ENCODE results near the gene NXNL2. TPM values are rescaled to one million over a fixed set of nuclear protein-coding genes. Genes with fewer than 3 reads are reported as not detected.

Gene NXNL2
- total RNA-seq, 1 donor from 2014 or later: not detected

DNA sequence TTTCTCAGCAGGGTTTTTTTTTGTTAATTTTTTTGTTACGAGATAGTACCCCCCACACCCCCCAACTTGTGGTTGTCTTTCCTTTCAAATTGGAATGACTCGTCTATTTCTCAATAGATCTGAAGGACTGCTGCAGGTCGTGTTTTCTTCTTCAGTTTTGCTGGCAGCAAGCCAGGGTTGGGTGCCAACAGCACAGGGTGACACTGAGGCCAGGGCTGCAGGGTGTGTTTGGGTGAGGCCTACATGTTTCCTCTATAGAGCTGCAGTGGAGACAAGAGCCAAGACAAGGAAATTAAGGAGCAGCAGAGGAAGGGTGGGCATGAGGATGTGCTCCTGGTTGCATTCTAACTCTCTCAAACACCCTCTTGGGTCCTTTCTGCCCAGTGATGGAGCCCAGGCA is 52.2 kb downstream of the NXNL2 start:
- H3K36me3 Mint-ChIP-seq (ENCODE audit: insufficient read depth): no peaks in the 10 kb centered on the region
- TF ChIP-seq, protein P1, sequence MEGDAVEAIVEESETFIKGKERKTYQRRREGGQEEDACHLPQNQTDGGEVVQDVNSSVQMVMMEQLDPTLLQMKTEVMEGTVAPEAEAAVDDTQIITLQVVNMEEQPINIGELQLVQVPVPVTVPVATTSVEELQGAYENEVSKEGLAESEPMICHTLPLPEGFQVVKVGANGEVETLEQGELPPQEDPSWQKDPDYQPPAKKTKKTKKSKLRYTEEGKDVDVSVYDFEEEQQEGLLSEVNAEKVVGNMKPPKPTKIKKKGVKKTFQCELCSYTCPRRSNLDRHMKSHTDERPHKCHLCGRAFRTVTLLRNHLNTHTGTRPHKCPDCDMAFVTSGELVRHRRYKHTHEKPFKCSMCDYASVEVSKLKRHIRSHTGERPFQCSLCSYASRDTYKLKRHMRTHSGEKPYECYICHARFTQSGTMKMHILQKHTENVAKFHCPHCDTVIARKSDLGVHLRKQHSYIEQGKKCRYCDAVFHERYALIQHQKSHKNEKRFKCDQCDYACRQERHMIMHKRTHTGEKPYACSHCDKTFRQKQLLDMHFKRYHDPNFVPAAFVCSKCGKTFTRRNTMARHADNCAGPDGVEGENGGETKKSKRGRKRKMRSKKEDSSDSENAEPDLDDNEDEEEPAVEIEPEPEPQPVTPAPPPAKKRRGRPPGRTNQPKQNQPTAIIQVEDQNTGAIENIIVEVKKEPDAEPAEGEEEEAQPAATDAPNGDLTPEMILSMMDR (IDR thresholded peaks at IDR 0.05; ENCODE audit: unreplicated experiment): no peak
- H3K27me3 Mint-ChIP-seq: peaks cover 4% of the 10 kb centered on the region
- no peak for DNase-seq (ENCODE audit: low spot score, unreplicated experiment)
- H3K27ac Mint-ChIP-seq: no peak overlapping the region
- H3K9me3 Mint-ChIP-seq (ENCODE audit: low read depth): no peaks in the 10 kb centered on the region
- H3K4me3 Mint-ChIP-seq (ENCODE audit: low read depth): no peak overlapping the region
- no peaks in the 10 kb centered on the region for H3K4me1 Mint-ChIP-seq (ENCODE audit: low read depth)

DNA sequence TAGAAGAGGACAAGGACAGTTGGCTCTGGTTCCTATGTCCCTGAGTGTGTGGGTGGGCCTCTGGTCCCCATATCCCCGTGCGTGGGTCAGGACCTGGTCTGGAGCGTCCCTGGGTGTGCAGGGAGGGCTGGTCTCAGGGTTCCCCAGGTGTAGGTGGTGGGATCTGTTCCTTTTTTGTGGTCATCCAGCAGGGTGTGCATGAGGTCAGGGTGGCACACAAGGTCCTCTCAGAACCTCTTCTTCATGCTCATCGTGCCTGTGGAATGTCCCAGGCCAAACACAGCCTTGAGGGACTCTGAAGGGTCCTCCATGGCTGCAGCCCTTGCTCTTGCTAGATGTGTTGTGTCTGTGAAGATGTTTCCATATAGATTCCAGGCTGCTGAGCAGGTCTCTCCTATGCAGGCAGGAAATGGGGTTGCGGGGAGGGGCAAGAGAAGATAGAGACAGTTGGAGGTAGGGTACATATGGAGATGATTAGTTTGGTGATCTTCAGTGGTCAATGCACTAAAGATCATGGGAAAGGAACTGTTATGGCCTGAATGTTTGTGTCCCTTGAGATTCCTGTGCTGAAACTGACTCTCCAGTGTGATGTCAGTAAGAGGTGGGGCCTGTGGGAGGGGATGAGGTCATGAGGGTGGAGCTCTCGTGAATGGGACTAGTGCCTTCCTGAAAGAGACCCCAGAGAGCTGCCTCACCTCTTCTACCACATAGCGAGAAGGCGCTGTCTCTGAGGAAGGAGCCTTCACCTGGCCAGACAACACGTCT is 53.1 kb downstream of the NXNL2 start:
- Mint-ChIP-seq H3K4me3 (ENCODE audit: low read depth) (no peak overlapping the region), H3K27ac (no peak overlapping the region), H3K36me3 (ENCODE audit: insufficient read depth) (no peaks in the 10 kb centered on the region), H3K9me3 (ENCODE audit: low read depth) (no peaks in the 10 kb centered on the region), H3K27me3 (peaks cover 4% of the 10 kb centered on the region), H3K4me1 (ENCODE audit: low read depth) (no peaks in the 10 kb centered on the region)
- no peak for DNase-seq (ENCODE audit: low spot score, unreplicated experiment)
- TF ChIP-seq, protein P1 (IDR thresholded peaks at IDR 0.05; ENCODE audit: unreplicated experiment): no peak

DNA sequence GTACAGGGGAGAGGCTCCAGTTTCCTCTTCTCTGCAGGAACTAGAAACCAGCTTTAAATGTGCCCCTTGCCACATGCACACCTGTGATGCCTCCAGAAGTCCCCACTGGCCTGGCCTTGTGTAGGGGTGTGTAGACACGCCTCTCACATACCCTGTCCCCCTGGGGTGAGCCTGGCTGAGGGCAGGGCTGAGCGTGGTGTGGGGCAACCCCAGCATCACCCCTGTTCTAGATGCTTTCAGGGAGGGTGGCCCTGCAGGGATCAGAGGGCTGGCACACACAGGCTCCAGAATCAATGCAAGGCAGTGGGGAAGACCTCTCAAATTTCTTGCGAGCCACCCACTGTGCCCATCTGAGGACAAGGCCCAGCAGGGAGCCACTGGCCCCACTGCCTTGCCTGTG is 54.7 kb downstream of the NXNL2 start:
- no peaks in the 10 kb centered on the region for H3K27me3 Mint-ChIP-seq
- TF ChIP-seq, protein P1 (IDR thresholded peaks at IDR 0.05; ENCODE audit: unreplicated experiment): no peak
- no peak for DNase-seq (ENCODE audit: low spot score, unreplicated experiment)
- no peaks in the 10 kb centered on the region for H3K4me1 Mint-ChIP-seq (ENCODE audit: low read depth)
- H3K4me3 Mint-ChIP-seq (ENCODE audit: low read depth): no peak overlapping the region
- H3K27ac Mint-ChIP-seq: no peak overlapping the region
- no peaks in the 10 kb centered on the region for H3K9me3 Mint-ChIP-seq (ENCODE audit: low read depth)
- H3K36me3 Mint-ChIP-seq (ENCODE audit: insufficient read depth): no peaks in the 10 kb centered on the region

DNA sequence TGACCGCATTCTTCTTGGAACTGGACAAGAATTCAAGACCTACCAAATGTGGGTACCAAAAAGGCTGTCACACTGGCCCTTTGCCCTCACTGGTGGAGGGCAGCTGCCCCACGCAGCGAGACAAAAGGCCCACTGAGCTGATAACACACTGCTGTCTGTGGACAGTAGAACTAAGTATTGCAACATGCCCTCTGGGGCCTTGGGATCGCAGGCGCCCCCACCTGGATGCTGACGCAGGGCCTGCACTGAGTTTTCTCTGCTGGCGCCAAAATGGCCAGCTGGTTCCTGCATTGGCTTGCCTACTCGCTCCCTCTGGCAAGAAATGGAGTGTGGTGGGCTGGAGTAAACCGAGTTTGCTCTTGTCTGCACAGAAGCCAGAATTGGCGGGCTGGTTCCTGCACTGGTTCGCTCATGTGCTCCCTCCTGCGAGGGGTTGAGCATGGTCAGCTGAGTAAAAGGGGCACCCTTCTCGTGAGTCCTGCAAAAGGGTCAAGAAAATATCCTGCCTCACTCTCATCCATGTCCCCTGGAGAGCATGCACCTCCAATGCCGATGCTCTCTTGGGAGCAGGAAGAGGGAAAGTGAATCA is 55.7 kb downstream of the NXNL2 start:
- H3K4me3 Mint-ChIP-seq (ENCODE audit: low read depth): no peak overlapping the region
- H3K4me1 Mint-ChIP-seq (ENCODE audit: low read depth): no peaks in the 10 kb centered on the region
- no peaks in the 10 kb centered on the region for H3K27me3 Mint-ChIP-seq
- no peak for DNase-seq (ENCODE audit: low spot score, unreplicated experiment)
- TF ChIP-seq, protein P1 (IDR thresholded peaks at IDR 0.05; ENCODE audit: unreplicated experiment): no peak
- H3K36me3 Mint-ChIP-seq (ENCODE audit: insufficient read depth): no peaks in the 10 kb centered on the region
- no peaks in the 10 kb centered on the region for H3K9me3 Mint-ChIP-seq (ENCODE audit: low read depth)
- no peak overlapping the region for H3K27ac Mint-ChIP-seq

DNA sequence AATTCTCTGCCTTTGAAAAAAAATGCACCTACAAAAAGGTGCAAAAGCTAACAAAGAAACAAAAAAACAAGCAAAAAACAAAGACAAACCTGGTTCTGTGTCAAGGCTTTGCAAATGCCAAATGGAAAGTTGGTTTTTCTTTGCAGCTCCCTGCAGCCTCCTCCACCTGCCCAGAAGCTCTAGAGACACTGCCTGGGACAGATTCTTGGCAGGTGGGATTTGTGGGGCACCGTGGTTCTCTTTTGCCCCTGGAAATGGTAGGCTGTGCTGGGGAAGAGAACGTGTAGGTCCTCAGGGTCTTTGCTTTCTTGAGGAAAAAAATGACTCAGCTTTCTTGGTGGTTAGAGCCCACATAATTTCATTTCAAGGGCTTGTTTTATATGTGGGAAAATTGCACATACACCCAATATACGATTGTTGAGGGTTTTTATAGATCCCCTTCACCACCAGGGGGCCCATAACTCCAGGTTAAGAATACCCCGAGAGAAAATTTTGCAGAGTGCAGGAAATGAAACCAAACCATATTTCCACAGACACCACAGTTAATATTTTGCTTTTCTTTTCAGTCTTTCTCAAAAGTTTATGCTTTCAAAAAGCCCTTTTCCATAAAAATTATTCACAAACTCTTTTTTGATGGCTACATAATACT is 58.7 kb downstream of the NXNL2 start:
- Mint-ChIP-seq H3K9me3 (ENCODE audit: low read depth) (no peaks in the 10 kb centered on the region), H3K4me3 (ENCODE audit: low read depth) (no peak overlapping the region), H3K27ac (no peak overlapping the region), H3K27me3 (no peaks in the 10 kb centered on the region), H3K4me1 (ENCODE audit: low read depth) (no peaks in the 10 kb centered on the region), H3K36me3 (ENCODE audit: insufficient read depth) (no peaks in the 10 kb centered on the region)
- TF ChIP-seq, protein P1 (IDR thresholded peaks at IDR 0.05; ENCODE audit: unreplicated experiment): peak; percentile 70
- no peak for DNase-seq (ENCODE audit: low spot score, unreplicated experiment)

Other genes with a start within 250 kb of the NXNL2 start
- gene SPIN1, start 146.7 kb upstream of the NXNL2 start, total RNA-seq: 151 and 154 TPM in 2 replicates

Data from progenitor cell of endocrine pancreas (in vitro differentiated cells).